Measurements from ENCODE around the gene RABEP2.
"Not testable (repeated sequence)": the region's sequence is repeated elsewhere in the genome, so short reads cannot be mapped to it uniquely, and the experiment has no call there.

Gene RABEP2

DNA sequence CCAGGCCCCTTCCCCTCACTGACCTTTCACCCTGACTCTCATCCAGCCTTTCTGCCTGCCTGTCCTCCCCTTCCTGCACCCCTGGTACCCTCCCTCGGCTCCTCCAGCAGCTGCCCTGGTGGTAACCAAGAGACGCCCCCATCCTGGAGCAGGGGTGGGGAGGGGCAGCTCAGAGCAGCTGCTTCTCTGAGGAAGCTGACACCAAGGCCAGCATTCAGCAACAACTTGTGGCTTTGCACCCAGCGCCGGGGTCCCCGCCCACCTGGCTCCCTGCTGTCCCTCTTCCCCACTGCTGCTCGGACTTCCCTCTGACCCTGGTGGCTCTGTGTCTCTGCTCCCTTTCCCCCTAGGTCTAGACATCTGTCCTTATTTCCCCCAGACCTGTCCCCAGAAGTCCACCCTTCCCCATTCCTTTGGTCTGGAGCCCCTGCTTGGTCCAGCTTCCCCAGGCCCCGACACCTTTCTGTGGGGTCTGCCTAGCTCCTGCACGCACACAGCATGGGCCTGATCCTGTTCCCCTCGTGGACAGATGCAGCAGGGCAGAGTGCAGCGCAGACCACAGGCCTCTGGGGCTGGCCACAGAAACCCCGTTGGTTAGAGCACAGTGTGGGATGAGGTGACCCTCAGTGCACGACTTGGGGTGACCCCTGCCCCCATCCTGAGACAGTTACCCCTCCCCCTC, 47.9 kb downstream of the RABEP2 start:
- no peak for DNase-seq

DNA sequence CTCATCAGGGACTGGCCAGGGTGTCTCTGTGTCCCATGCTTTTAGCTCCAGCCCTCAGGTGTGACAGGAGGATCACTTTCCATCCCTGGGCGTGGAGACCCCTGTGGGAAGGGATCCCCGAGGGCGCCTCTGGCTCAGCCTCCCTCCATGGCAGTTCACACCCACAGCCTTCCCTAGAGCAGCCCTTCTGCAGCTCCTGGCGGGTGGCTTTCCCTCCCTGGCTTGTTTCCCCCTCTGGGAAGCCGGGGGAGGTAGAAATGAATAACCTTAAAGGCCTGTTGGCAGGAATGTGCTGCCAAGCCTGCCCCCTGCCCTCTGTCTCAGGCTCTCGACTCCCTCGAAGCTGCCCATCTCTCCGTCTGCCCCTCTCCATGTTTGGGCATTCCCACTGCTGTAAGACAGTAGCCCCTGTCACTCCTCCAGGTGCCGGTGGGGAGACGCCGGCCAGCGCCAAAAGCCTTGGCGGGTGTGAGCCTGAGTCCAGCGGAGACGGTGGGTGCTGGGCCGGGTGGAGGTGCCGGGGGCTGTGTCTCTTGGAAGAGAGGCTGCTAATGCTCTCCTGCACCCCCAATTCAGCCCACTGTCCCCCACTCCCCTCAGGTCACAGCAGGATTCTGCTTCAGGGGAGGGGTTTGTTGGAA, 48.9 kb downstream of the RABEP2 start:
- DNase-seq, result no peak

DNA sequence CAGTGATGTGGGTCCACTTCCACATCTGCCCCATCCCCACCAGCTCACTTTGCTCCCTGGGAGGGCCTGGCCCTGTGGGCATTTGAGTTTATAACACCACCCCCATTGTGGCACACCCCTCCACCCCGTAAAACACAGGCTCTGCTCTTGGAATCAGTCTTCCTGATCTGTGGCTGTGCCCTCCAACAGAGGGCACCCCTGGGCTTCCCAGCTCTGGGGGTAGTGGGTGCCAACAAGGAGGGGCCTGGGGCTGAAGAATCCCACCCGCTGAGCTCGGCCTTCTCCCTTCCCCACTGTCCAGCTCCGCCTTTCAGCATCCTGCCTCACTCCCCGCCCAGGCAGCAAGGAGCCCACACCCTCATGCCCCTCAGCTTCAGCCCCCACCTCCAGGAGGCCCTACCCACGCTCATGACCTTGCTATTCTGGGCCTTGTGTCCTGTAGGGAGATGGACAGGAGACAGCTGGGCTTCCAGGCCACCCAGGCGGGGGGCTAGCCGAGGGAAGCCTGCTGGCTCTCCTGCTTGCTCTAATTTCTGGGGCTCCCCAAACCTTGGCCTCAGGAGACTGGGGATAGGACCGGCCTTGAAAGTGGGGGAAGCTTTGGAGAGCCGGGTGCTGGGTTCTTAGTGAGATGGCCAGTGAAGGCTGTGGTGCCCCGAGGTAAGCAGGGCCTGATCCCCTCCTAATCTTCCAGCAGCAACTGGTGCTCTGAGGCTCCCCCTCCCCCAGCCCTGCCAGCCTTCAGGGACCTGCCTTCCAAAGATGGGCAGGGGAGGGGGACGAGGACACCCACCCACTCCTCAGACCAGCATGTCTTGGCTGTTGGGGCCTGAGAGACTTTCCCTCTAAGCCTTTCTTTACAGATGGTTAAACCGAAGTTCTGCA, 49.7 kb downstream of the RABEP2 start:
- no peak for DNase-seq

DNA sequence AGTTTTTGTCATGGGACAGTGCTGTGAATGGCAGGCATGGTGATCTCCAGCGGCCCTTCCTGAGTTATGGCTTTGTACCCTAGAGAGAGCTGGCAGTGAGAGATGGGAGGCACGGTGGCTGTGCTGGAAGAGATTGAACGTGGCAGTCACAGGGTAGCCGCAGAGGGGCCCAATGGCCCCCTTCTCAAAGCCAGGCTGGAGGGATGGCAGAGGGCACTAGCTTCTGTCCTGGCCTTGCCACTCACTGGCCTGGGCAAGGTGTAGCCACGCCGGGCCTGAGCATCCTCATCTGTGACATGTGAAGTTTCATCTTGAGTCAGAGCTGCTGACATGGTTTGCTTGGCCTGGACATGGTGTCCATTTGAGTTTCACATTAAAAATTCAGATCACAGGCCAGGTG, 50.6 kb downstream of the RABEP2 start:
- no peak for DNase-seq

DNA sequence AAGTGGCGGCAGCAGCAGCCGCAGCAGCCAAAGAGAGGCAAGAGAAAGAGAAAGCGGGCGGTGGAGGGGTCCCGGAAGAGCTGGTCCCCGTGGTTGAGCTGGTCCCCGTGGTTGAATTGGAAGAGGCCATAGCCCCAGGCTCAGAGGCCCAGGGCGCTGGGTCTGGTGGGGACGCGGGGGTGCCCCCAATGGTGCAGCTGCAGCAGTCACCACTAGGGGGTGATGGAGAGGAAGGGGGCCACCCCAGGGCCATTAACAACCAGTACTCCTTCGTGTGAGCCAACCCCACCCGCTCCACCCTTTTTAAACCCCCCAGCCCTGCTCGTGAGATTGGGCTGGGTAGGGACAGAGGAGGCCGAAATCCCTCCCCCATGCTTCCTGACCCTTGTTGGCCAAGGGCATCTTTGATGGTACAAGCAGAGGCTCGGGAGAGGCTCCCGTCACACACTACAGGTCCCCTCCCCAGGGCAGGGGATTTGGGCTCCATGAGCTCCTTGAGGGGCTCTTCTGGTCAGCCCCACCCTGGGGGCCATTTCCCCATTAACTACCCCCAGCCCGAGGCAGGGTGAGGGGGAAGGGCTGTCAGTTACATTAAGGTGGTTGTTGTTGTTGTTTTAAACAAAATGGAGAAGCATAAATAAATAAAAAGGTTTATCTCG, 51.4 kb downstream of the RABEP2 start:
- DNase-seq, result no peak

DNA sequence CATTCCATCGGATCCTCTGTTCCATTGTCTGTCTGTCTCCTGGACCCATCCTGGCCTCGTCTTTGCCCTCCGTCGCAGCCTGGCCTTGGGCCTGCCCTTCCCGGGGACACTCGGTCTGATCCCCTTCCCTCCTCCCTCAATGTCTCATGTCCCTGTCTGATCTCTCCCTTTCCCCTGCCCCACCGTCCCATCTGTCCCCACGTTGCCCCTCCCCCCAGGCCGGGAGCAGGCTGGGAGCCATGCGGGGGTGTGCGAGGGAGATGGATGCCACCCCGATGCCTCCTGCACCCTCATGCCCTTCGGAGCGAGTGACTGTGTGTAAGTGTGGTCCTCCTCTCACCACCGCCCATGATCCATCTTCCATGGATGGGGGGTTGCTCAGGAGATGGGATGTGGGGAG, 52.1 kb downstream of the RABEP2 start:
- no peak for DNase-seq

DNA sequence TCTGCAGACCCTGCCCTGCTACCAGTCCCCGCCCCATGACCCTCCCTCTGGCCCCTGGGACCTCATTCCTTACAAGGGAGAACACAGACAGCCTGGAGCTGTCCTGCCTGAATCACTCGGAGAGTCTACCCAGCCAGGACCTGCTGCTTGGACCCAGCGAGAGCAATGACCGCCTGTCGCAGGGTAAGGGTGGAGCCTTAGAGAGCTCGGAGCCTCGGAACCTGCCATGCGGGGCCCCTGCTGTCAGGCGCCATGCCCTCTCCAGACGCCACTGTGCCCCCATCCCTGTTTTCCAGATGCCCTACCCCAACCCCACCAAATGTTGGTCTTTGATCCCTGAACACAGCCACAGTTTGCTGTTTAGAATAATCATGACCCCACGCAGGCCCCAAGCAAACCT, 55.8 kb downstream of the RABEP2 start:
- no peak for DNase-seq

DNA sequence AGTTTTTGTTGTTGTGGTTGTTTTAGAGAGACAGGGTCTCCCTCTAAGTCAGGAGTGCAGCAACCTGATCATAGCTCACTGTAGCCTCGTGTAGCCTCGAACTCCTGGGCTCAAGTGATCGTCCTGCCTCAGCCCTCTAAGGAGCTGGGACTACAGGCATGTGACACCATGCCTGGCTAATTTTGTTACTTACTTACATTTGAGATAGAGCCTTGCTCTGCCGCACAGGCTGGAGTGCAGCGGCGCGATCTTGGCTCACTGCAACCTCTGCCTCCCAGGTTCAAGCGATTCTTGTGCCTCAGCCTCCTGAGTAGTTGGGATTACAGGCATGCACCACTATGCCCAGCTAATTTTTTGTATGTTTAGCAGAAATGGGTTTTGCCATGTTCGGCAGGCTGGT, 57.4 kb downstream of the RABEP2 start:
- not testable (repeated sequence) for DNase-seq

DNA sequence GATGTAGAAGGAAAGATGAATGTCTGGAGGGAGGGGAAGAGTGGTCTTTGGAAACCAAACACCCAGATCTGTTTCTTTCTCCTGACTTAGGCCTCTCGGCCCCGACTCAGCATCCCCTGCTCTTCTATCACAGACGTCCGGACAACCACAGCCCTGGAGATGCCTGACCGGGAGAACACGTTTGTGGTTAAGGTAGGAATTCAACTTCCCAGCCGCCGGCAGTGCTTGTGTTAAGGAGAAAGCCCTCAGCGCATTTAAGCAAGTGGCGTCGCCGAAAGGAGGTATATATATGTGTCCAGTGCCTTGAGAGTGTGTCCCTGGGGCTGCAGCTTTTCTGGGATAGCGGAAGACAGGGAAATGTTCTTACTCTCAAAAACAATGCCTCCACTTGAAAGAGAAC, 57.8 kb downstream of the RABEP2 start:
- no peak for DNase-seq

DNA sequence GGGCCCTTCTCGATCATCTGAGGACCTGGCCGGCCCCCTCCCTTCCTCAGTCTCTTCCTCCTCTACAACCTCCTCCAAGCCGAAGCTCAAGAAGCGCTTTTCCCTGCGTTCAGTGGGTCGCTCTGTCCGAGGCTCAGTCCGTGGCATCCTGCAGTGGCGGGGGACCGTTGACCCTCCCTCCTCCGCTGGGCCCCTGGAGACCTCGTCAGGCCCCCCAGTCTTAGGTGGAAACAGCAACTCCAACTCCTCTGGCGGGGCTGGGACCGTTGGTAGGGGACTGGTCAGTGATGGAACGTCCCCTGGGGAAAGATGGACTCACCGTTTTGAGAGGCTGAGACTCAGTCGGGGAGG, 58.6 kb downstream of the RABEP2 start:
- no peak for DNase-seq

DNA sequence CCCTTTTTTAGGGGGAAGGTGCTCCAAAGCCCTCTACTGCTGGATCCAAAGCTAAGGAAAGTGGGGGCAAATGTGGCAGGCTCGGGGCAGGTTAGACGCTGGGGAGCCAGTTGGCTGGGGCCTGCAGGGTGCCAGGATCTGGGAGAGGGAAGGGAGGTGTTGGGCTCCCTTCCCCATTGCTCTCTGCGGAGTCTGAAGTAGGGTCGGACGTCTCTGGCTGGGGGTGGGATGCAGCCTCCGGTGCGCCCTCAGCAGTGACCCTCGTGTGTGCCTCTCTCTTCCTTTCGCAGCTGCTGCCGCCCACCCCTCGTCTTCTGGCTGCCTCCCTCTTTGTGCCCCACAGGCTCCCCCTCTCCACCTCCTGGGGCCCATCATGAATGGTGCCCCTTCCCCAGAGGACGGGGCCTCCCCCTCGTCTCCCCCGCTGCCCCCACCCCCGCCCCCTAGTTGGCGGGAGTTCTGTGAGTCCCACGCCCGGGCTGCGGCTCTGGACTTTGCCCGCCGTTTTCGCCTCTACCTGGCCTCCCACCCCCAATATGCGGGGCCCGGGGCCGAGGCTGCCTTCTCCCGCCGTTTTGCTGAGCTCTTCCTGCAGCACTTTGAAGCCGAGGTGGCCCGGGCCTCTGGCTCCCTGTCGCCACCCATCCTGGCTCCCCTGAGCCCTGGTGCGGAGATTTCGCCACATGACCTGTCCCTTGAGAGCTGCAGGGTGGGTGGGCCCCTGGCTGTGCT, 59.1 kb downstream of the RABEP2 start:
- DNase-seq, result no peak

DNA sequence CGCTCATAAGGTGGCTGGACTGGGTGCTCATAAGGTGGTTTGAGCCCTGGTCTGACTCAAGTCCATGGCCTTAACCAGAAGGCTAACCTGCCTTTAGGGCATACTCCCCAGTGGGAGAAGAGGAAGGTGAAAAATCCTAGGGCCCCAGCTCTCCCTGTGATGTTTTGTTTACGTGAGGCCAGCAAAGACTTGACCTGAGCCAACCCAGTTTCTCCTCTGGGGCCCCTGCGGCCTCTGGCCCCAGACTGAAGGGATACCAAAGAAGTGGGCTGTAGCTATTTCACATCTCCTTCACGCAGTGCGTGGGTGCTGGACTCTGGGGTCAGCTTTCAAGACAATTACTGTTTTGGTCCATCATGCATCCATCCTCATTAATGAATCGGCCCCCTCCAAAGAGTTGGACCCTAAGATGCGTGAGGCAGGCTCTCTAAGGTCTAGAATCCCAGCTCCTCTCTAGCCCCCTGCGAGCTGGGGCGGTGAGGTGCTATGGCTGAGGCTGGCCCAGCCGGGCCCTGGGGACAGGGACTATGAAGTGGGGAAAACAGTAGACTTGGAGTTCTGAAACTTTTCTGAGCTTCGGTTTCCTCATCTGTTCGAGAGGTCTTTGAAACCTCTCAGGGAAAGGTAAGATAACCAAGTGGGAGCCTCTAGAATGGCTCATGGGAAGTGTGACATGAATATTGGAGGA, 59.9 kb downstream of the RABEP2 start:
- DNase-seq, result no peak

DNA sequence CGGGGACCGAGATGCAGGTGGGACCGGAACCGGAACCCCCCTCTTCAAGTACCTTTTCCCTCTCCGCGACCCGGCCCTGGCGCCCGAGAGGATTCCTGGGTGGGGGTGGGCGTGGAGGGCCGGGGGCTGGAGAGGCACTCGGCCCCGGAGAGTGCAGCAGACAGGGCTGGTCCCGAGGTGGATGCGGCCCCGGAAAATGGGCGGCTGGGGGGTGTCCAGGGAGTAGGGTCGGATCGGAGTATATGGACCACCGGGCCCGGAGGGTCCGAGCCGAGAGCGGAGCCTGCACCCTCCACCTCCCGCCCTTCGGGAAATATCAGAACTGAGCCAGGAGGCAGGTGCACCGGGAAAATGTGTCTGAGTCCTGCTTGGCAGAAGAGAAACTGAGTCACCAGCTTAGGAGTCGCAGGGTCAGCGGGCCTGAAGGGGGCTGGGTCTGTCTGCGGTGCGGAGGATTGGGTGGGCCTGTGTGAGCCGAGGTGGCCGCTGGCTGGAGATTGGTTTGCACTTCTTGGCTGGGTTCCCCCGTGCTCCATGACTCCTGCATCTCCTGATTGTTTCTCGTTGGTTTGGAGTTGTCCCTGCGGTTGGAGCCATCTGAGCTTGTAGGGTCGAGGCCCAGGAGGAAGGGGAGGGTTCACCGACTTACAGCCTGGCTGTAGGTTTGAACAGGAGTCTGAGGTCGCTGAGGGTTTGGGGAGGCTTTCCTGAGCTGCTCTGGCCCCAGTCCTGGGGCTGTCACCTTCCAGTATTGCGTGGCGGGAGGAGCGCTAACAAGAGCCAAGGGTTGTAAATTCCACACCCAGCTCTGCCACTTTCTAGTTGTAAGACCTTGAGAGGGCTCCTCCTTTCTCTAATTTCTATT, 60.9 kb downstream of the RABEP2 start:
- DNase-seq, result no peak

DNA sequence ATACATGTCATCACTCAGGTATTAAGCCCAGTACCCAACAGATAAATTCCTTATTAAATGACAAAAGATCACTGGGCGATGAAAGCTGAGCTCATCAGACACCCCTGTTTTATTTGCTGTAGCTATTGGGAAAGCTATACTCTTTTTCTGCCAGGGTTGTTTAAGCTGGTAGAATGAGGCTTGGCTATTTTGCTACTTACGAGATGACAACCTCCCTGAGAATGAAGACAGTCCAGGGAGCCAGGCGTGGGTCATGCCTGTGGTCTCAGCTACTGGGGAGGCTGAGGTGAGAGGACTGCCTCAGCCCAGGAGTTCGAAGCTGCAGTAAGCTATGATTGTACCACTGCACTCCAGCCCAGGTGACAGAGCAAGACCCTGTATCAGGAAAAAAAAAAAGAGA, 65.7 kb downstream of the RABEP2 start:
- no peak for DNase-seq

DNA sequence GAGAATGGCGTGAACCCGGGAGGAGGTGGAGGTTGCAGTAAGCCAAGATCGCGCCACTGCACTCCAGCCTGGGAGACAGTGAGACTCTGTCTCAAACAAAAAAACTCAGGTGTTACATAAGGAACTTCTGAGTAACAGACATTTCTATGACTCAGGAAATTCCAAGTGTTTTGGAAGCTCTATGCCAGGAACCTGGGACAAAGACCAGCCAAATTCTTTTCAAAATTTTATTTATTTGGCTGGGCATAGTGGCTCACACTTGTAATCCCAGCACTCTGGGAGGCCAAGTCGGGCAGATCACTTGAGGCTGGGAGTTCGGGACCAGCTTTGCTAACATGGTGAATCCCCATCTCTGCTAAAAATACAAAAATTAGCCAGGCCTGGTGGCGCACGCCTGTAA, 66.6 kb downstream of the RABEP2 start:
- no peak for DNase-seq

Data from NCI-H446 (cell line).